Anterior cingulate cortex (tissue), 58 donors: ENCODE measurements around the gene SLC17A7.
A peak's percentile ranks its signal among the peaks of the same experiment; 100 is the strongest.
"Not testable (repeated sequence)": the region's sequence is repeated elsewhere in the genome, so short reads cannot be mapped to it uniquely, and the experiment has no call there.

Experiments used
- DNase-seq, 58 donors: peaks; one replicate each; lab custom pipeline; 2025; lab: John Stamatoyannopoulos, UW

Gene SLC17A7

GRCh38 chr19:49441210-49441959 lies at the start of gene SLC17A7:
TSS of gene SLC17A7 (minus strand) at chr19:49441527. CDS start at chr19:49441379, 148 bp downstream.
- DNase-seq, result peak in 13 of 58 donors; percentile 13 to 68 (median 32)

- no peak for DNase-seq
Observed at GRCh38 chr19:49490287-49491029, 49.1 kb upstream of the SLC17A7 start.

GRCh38 chr19:49489601-49490167 lies 48.4 kb upstream of the SLC17A7 start:
- DNase-seq, result no peak

- no peak for DNase-seq
Observed at GRCh38 chr19:49488863-49489537, 47.7 kb upstream of the SLC17A7 start.

- DNase-seq, result no peak
Observed at GRCh38 chr19:49488046-49488862, 46.9 kb upstream of the SLC17A7 start.

- DNase-seq, result peak; percentile 91 to 100 (median 99)
Observed at GRCh38 chr19:49487277-49488045, 46.1 kb upstream of the SLC17A7 start, which contains the start of gene RPL13A. TSS of gene RPL13A (plus strand) at chr19:49487608. CDS start at chr19:49487630, 22 bp downstream.

- DNase-seq, result no peak
Observed at GRCh38 chr19:49486710-49487276, 45.5 kb upstream of the SLC17A7 start.

GRCh38 chr19:49486232-49486631 lies 44.9 kb upstream of the SLC17A7 start:
- DNase-seq, result no peak

GRCh38 chr19:49481020-49481683 lies 39.8 kb upstream of the SLC17A7 start:
- no peak for DNase-seq

GRCh38 chr19:49479975-49480628 lies 38.8 kb upstream of the SLC17A7 start:
- DNase-seq, result no peak

GRCh38 chr19:49475995-49476880 lies 34.9 kb upstream of the SLC17A7 start:
- DNase-seq, result peak in 22 of 58 donors; percentile 2 to 57 (median 23)

- no peak for DNase-seq
Observed at GRCh38 chr19:49475191-49475917, 34.0 kb upstream of the SLC17A7 start.

GRCh38 chr19:49474542-49474924 lies 33.2 kb upstream of the SLC17A7 start:
- DNase-seq, result no peak

GRCh38 chr19:49473868-49474541 lies 32.7 kb upstream of the SLC17A7 start, which contains the start of gene FLT3LG:
TSS of gene FLT3LG (plus strand) at chr19:49474215. CDS start at chr19:49474640, 425 bp downstream.
- peak in 48 of 58 donors; percentile 1 to 72 (median 32) for DNase-seq

GRCh38 chr19:49473501-49473867 lies 32.2 kb upstream of the SLC17A7 start:
- not testable (repeated sequence) for DNase-seq
